Measurements from ENCODE around the gene RREB1.

Gene RREB1

DNA sequence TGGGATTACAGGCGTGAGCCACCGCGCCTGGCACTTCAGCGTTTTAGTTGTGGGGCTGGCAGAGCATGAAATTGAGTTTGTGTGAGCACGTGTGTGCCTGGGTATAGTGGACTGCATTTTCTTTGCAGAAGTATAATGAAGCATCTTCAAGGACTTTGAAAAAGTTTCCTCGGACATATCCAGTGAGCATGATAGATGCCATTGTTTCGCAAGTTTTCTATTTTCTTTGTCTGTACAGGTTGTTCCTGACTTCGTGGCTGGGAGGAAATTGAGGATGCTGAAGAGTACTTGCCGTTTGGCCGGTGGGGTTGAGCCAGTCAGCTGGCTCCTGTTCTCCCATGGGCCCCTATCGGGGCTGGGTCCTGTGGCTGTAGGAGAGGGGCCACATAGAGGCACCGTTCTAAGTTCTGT lies 55.9 kb downstream of the RREB1 start:
- DNase-seq = no peak

- no peak for DNase-seq
These were observed 56.8 kb downstream of the RREB1 start for GRCh38 chr6:7164536-7165001.

- DNase-seq = no peak
These were observed 57.5 kb downstream of the RREB1 start for GRCh38 chr6:7165002-7165889.

DNA sequence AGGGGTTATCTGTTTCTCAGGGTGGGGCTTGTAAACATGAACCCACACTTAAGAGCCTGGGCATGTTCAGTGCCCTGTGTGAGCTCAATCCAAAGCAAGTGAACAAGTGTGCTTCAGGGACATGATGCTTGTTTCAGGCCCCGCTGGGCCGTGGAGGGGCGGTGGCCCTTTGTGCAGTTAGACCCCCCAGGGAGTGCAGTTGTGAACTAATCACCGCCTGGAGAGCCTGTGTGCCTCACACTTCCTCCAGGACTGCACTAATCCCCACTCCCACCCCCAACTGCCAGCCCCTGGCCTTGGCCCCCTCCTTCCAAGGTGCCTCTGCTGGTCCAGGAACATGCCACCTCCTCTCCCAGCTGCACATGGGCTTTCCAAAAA lies 58.1 kb downstream of the RREB1 start:
- no peak for DNase-seq

GRCh38 chr6:7166410-7167293 lies 58.9 kb downstream of the RREB1 start:
- DNase-seq = no peak

GRCh38 chr6:7169296-7169721 lies 61.5 kb downstream of the RREB1 start:
- no peak for DNase-seq

- no peak for DNase-seq
These were observed 62.5 kb downstream of the RREB1 start for GRCh38 chr6:7170117-7170732.

GRCh38 chr6:7171119-7171518 lies 63.4 kb downstream of the RREB1 start:
- no peak for DNase-seq

DNA sequence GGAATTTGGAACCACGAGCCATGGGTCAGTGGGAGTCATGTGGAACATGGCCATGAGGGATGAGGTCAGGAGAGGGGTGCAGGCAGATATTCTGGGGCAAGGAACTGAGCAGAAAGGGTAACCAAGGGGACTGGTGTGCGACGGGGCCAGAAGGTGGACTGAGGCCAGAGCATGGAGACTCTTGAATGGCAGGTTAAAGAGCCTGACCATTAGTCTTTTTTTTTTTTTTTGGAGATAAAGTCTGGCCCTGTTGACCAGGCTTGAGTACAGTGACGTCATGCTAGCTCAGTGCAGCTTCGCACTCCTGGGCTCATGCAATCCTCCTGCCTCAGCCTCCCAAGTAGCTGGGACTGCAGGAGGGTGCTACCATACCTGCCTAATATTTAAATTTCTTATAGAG lies 64.0 kb downstream of the RREB1 start:
- no peak for DNase-seq

DNA sequence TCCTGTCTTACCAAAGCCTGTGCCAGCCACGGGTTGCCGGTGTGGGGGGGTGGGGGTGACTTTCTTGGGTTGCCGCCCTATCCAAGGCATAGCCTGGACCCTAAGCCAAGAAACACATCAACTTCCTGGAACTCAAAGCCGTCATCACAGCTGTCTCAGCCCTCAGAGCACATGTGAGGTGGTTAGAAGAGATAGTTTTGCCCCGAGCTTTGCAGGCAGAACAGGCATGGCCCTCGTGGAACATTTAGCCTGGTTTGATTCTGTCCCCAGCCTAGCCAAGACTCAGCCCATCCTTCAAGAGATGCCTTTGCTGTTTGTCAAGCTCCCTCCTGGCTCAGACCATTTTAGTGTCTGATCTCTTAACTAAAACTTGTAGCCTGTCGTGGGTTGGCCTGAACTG lies 64.9 kb downstream of the RREB1 start:
- DNase-seq = no peak

GRCh38 chr6:7173843-7174503 lies 66.2 kb downstream of the RREB1 start:
- DNase-seq = no peak

- no peak for DNase-seq
These were observed 67.7 kb downstream of the RREB1 start for GRCh38 chr6:7175462-7175861.

GRCh38 chr6:7176208-7176607 lies 68.4 kb downstream of the RREB1 start:
- peak in 2 of 51 donors; percentile 3 to 17 for DNase-seq

DNA sequence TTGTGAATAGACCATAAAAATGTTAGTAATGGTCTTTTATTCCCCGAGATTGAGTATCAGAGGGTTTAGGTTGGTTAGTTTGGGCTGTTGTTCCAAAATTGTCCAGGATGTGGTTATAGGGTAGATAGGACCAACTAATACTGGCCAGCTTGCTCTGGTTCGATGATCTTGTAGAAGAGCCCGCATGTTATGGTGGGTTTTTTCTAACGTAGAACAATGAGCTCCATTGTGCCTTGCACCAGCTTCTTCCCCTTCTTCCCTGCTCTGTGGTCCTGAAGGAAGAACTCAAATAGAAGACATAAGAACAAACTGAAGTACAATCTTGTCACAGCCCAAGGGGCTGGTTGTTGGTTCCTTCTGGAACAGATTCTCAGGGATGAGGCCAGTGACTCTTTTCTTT lies 70.5 kb downstream of the RREB1 start:
- DNase-seq = no peak

DNA sequence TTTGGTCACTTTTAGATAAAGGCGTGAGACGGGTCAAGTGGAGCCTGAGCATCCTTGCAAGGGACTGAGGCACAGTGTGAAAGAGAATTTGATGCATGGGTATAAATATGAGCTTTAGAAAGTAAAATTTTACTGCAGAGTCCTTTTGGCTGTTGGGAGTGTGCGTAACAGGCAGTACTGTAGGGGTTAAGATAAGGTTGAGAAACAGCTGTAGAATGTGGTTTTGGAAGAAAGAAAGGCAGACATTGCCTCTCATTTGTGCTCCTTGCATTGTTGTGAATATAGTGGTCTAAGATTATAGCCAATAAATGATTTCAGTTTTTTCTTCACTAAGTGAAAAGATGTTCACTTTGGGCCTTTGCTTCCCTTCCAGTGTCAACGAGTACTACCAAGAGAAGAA lies 73.0 kb downstream of the RREB1 start:
- no peak for DNase-seq

- DNase-seq = no peak
These were observed 75.9 kb downstream of the RREB1 start for GRCh38 chr6:7183707-7184106.

DNA sequence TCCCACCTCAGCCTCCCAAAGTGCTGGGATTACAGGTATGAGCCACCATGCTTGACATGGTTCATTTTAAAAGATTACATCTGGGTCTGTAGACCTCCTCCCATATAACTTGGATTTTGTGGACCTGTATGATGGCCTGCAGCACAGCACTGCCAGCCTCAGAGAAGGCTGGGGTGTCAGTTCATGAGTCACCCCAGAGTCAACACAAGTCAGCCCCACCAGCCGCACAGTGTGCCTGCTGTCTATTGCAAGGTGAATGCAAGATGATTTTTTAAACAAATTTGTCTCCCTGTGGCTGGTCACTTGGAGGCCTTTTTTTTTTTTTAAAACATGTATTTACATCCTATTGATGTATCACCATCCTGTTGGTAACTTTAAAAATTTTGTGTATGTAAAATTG lies 76.7 kb downstream of the RREB1 start:
- DNase-seq = no peak

- DNase-seq = no peak
These were observed 77.8 kb downstream of the RREB1 start for GRCh38 chr6:7185561-7185960.

DNA sequence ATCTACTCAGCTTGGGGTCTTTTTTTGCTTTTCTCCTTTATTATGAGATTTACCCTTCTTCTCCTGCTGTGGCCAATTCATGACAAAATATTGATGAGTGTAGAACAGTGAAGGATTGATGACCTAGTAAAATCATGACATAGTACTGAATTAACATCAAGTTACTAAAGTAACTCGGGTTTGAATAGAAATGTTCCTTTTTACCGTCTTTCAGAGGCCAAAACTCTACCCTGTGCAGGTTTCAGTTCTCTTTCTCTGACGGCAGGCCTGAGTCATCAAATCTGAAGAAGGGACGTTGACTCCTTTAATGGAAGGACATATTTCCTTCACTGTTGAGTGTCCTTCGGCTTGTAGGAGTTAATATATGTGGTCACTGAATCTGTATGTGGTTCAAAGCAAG lies 80.7 kb downstream of the RREB1 start:
- DNase-seq = peak in 1 of 51 donors; percentile 5

GRCh38 chr6:7189101-7189758 lies 81.5 kb downstream of the RREB1 start:
- no peak for DNase-seq

- DNase-seq = no peak
These were observed 83.0 kb downstream of the RREB1 start for GRCh38 chr6:7190791-7191190.
